GM21723 (cell line): ENCODE results near the gene REELD1.
A peak's percentile ranks its signal among the peaks of the same experiment; 100 is the strongest.

ENCODE experiments used
- ATAC-seq: cut with Tn5 transposase; IDR thresholded peaks from one replicate; pipeline ENCODE4 v1.9.1; 2021; ENCODE audit warnings: mild to moderate bottlenecking, moderate library complexity; ENCODE audit not compliant: unreplicated experiment

The REELD1 gene

DNA sequence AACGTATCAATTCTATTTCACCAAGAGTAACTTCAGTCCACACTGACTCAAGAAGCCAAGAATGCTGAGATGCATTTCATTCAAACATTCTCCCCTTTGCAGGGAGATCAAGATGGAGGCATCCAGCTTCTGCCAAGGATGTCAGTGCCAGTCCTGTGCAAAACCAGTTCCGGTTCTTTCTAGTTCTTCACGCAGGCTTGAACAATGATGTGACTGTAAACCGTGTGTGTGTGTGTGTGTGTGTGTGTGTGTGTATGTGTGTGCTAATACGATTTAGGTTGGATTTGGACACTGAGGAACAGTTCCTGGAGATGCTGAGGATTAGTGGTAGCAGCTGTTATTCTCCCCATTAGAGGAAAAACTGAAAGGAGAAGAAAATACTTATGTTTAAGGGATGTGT lies at the start of gene REELD1:
Gene REELD1 (plus strand): TSS at position 301 of the 400 bp plus-strand sequence. CDS start 2,415 bp downstream, outside the sequence.
- ATAC-seq = no peak

GRCh38 chr4:146165221-146165620 lies 49.1 kb upstream of the REELD1 start:
- no peak for ATAC-seq

- ATAC-seq = no peak
Observed at GRCh38 chr4:146165840-146166239, 48.5 kb upstream of the REELD1 start.

GRCh38 chr4:146170149-146170548 lies 44.2 kb upstream of the REELD1 start:
- no peak for ATAC-seq

DNA sequence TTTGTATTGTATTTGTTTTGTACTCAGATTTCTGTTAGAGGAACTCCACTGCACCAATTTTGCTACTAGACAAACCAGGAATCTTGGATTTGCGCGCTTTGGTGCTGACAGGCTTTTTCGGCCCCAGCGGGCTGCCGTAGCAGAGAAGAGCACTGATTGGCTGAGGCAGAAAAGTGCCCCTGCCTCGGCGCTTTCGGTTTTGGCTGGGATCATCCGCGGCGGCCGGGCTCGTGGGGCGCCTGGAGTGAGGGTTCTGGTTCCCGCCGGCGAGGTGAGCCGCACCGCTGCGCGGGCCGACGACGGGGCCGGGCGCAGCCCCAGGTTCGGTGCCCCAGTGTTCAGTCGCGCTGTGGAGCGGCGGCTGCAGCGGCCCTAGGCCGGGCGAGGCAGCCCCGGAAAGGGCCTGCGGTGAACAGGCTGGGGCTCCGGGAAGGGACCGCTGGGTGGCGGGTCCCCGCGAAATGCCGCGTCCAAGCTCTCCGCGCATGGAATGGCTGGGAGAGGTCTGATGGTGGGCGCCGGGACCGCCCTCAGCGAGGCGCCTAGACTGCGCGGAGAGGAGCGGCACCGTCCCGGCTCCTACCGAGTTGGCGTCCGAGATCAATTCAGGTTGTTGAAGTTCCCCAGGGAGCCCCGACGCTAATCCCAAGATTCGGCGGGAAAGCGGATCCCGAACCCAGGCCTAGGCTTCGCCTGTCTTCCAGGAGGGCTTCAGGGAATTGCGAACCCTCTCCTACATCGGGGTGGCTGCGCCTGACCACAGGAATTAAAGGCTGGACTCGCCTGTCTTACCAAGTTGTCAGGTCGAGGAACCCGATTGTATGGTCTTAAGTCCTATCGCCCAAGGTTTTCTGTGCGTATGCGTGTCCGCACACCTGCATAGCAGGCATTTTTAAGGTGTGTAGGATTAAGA lies 38.5 kb upstream of the REELD1 start, which contains the start of gene LSM6:
Gene LSM6 (plus strand): TSS at position 178 of the 913 bp plus-strand sequence. CDS start 7,204 bp downstream, outside the sequence.
- ATAC-seq = peak; percentile 90

DNA sequence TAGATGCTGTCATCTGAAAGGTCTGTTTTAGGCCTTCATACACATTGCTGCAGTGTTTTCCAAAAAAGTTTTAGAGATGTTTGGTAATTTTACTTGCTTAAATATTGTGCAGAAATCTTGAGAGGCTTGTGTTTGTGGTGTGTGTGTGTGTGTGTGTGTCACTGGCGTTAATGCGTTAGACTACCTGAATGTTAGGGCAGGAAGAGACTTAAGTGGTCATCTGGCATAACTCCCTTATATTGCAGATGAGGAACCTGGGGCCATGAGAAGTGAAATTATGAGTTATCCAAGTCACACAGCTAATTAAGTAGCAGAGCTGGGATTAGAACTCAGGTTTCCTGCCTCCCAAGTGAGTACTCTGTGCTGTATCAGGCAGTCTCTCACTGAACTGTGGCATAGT lies 37.4 kb upstream of the REELD1 start:
- ATAC-seq = no peak

DNA sequence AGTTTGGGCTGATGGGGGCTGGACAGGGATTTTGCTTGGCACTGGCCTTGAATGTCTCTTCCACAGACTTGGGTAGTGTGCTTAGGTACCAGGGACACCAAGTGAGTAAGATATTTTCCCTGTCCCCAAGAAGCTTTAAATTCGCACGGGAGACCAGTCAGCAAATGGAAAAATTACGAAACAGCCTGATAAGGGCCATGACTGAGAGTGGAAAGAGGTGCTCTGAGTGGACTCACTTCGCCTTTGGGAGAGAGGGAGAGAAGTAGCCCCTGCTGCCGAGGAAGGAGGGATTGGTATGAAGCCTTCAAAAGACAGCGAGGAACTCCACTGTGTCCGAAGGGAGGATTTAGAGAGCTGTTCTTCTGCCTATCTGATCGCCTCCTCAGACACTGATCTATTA lies 36.2 kb upstream of the REELD1 start:
- no peak for ATAC-seq

DNA sequence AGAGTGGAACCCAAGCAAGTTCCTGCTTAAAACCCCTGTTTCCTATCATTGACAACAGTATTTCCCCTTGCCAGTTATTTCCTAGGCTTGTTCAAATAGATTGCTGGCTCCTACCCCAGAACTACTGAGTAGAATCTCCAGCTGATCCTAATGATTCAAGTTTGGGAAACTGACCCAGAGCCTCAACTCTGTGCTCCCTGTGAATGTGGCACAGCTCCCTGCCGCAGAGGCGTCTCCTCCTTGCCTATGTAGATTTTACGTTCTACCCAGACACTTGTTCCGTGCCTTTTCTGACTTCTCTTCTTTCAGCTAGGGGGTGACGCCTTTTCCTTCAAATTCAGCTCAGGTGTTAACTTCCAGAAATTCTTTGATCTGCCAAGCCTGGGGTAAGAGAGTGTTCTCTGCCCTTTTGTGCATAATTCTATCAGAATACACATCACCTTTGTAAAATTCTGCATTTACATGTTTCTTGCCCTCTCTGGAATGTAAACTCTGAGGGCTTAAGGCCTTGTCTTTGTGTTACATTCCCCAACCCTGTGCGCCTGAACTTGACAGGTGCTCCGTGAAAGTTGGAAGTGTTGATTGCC lies 34.5 kb upstream of the REELD1 start:
- no peak for ATAC-seq

GRCh38 chr4:146182443-146182842 lies 31.9 kb upstream of the REELD1 start:
- ATAC-seq = no peak

- ATAC-seq = no peak
Observed at GRCh38 chr4:146183209-146183608, 31.1 kb upstream of the REELD1 start.

DNA sequence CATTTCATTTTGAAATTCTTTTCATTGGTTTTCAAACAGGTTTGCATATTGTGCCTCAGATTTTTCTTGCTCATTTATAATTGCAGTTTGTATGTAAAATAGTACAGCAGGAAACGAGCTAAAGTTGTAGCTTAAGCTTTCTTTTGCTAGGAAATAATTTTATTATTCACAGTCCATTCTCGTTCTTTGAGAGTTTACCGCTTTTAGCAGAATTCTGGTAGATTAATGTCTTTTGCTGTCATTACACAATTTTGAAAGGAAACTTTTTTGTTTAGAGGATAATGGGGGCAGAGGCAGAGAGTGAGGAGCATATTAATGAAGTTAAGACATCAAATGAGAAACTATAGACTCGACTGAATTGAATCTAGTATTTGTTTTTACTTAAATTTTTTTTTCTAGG lies 28.3 kb upstream of the REELD1 start:
- ATAC-seq = no peak

DNA sequence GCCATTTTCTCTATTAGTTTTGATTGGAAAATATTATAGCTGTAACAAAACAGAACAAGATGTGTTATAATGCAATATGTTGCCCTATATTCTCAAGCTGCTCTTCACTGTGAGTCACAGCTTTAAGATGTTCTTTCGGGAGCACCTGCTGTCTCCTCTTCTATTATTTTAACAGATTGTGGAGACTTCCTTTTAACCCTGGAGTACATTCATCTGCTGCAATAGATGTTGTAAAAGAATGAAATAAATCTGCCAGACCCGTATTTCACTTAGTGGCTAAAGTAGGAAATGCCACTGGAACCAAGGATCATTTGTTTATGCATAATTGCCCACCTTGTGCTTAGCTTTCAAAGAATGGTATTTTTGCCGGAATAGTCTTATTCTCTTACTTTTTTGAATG lies 27.7 kb upstream of the REELD1 start:
- no peak for ATAC-seq

DNA sequence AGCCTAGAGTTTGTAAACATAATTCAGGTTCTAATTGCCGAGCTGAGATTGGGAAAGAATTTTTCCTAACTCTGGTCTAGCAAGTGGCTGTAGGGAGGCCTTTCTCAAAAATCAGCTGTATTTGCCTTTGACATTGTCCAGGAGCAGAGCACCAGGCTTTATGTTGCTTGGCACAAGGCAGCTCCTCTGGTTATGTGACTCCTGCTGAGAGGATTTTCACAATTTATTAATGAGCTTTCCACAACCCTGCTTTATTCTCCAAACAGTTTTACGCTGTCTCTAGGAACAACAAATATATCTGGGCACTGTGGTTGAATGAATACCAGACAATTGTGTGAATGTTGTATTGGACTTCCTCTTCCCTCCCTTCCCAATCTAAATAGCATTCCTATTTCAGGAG lies 23.9 kb upstream of the REELD1 start:
- no peak for ATAC-seq

DNA sequence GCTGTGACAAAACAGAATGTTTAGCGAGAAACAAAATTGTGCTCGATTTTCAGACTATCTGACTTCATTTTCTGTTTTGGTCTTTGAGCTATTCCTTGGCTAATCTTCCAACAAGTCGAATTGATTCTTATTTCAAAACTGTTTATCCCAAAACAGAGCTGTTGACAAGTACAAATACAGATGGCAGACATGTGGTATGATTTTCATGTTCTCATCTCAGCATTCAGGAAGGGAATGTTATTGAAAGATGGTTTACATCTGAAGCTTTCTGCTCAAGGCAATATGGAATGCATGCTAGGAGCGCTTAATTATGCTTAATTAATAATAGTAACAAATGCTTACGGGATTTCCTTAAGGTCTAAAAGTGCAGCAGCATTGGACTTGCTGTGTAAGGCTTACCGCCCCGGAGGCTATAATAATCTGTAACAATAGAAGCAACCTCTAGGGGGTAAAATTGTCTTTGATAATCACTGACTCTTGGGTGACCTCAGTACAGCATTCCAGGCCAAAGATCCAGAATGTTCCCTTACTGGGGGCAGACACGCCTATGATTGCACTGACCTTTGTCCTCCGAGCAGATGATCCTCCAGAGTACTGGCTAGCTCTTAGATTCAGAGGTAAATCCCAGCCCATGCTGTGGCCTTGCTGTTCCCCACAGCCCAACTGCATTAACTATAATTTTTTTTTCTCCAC lies 22.4 kb upstream of the REELD1 start:
- ATAC-seq = no peak

GRCh38 chr4:146193628-146194027 lies 20.7 kb upstream of the REELD1 start:
- ATAC-seq = no peak

- ATAC-seq = no peak
Observed at GRCh38 chr4:146194212-146194611, 20.1 kb upstream of the REELD1 start.

- ATAC-seq = no peak
Observed at GRCh38 chr4:146202665-146203064, 11.7 kb upstream of the REELD1 start.

- ATAC-seq = no peak
Observed at GRCh38 chr4:146207410-146207809, 6.9 kb upstream of the REELD1 start.

- no peak for ATAC-seq
Observed at GRCh38 chr4:146210890-146211289, 3.4 kb upstream of the REELD1 start.

- ATAC-seq = no peak
Observed at GRCh38 chr4:146211440-146211839, 2.9 kb upstream of the REELD1 start.

DNA sequence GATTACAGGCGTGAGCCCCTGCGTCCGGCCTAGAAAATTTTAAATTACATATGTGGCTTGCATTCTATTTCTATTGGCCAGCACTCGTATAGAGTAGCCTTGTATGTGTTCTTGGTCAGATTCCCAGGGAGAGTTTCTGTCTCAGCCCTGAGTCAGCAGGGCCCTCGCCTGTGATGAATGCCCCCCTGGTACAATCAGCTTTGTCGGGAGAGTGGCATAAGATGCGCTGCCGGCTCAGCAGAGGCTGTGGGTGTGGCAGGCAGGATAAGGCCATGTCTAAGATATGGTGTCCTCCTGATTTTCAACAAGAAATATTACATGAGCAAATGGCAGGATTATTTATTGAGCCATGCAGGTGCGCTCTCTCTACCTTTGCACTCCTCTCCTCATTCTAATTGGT lies 1.6 kb upstream of the REELD1 start:
- ATAC-seq = no peak

DNA sequence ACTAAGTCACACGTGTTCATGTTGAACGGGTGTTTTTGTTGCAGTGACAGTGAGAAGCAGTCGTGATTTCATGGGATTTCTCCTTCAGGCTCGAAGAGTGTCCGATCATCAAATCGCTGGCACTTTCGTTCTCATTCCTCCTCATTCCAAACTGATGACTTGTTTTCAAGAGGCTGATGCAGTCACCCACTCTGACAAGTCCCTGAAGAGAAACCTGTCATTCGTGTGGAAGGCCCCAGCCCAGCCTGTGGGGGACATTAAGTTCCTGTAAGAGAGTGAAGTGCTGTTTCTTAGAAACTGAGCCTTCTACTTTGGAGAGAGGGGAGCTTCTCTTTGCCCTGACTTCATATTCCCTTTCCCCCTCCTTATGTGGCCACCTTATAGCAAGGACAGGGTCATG lies 8.0 kb downstream of the REELD1 start:
- no peak for ATAC-seq
